ENCODE data around the gene ZRANB2.

DNA sequence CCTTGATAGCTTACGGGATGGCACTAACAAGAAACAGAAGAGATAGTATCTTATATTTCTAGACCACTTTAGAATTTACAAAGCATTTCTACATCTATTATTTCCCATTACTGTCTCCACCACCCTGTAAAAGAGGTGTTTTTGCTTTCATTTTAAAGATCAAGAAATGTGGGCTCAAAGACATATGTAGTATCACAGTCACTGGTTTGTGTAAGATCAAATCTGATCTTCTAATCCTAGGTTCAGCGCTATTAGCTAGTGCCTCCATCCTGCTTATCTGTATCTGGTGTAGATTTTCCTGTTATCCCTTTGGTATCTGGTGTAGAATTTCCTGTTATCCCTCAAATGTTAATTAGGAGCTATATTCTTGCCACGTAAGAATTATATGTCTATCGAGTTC is 23.6 kb upstream of the ZRANB2 start:
- TF ChIP-seq, protein P1, sequence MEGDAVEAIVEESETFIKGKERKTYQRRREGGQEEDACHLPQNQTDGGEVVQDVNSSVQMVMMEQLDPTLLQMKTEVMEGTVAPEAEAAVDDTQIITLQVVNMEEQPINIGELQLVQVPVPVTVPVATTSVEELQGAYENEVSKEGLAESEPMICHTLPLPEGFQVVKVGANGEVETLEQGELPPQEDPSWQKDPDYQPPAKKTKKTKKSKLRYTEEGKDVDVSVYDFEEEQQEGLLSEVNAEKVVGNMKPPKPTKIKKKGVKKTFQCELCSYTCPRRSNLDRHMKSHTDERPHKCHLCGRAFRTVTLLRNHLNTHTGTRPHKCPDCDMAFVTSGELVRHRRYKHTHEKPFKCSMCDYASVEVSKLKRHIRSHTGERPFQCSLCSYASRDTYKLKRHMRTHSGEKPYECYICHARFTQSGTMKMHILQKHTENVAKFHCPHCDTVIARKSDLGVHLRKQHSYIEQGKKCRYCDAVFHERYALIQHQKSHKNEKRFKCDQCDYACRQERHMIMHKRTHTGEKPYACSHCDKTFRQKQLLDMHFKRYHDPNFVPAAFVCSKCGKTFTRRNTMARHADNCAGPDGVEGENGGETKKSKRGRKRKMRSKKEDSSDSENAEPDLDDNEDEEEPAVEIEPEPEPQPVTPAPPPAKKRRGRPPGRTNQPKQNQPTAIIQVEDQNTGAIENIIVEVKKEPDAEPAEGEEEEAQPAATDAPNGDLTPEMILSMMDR (IDR thresholded peaks at IDR 0.05), result no peak
- TF ChIP-seq POLR2A (IDR thresholded peaks at IDR 0.05), result no peak

Data from right lobe of liver (tissue), 4 donors.